NB4 (cell line): Measurements from ENCODE around the gene UNK.
"Not testable (repeated sequence)": the region's sequence is repeated elsewhere in the genome, so short reads cannot be mapped to it uniquely, and the experiment has no call there.

Experiments
- DNase-seq: peaks from one replicate; pipeline ENCODE4 v3.0.0; 2010; ENCODE audit warnings: low read depth
- H3K4me3 ChIP-seq: one replicate; pipeline ENCODE4 v1.5.1; 2011; ENCODE audit warnings: mild to moderate bottlenecking, low read depth, low read length, moderate library complexity
- MYC ChIP-seq: IDR thresholded peaks from 2 replicates; pipeline ENCODE4 v1.6.1; 2011; ENCODE audit warnings: low read depth, low read length
- POLR2A ChIP-seq: IDR thresholded peaks from 2 replicates; pipeline ENCODE4 v1.6.1; 2011; ENCODE audit warnings: mild to moderate bottlenecking; ENCODE audit not compliant: insufficient read length; ENCODE audit errors: extremely low read depth
- TF ChIP-seq, protein P1 (sequence below): IDR thresholded peaks from 2 replicates; pipeline ENCODE4 v1.6.1; 2011; ENCODE audit warnings: low read depth, low read length
- TF ChIP-seq, protein P2 (sequence below): IDR thresholded peaks from one replicate; pipeline ENCODE4 v1.5.1; 2012; ENCODE audit warnings: low read depth, low read length

Gene UNK

DNA sequence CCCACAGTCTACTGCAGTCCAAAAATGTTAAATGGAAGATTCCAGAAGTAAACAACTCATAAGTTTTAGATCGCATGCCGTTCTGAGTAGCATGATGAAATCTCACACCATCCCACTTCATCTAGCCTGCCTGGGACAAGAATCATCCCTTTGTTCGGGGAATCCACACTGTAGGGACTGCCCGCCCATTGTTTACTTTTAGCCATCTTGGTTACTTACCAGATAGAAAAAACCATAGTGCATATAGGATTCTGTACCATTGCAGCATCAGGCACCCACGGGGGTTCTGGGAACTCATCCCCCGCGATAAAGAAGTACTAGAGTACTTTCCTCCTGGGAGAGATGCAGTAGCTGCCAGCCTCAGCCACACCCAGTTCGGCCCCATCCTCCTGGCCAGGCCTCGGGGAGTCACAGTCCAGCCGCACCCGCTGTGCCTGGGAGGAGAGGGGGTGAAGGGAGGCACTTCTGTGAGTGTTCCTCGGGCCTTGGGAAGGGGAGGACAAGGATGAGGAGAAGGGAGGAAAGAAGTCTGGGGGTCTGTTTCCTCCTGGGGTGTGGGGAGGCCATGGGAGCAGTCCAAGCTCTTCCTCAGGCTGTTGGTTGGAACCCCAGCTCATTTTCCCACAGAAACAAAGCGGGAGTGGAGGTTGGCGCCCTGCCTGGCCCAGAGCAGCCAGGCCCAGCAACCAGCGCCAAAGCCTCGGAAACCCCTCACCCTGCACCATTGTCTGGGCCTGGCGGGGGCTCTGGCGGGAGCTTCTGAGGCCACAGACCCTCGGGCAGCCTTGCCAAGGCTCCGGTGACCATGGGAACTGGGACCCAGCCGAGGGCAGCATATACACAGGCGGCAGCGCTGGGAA lies 84.9 kb downstream of the UNK start:
- TF ChIP-seq, protein P1, sequence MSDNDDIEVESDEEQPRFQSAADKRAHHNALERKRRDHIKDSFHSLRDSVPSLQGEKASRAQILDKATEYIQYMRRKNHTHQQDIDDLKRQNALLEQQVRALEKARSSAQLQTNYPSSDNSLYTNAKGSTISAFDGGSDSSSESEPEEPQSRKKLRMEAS = no peak
- TF ChIP-seq, protein P2, sequence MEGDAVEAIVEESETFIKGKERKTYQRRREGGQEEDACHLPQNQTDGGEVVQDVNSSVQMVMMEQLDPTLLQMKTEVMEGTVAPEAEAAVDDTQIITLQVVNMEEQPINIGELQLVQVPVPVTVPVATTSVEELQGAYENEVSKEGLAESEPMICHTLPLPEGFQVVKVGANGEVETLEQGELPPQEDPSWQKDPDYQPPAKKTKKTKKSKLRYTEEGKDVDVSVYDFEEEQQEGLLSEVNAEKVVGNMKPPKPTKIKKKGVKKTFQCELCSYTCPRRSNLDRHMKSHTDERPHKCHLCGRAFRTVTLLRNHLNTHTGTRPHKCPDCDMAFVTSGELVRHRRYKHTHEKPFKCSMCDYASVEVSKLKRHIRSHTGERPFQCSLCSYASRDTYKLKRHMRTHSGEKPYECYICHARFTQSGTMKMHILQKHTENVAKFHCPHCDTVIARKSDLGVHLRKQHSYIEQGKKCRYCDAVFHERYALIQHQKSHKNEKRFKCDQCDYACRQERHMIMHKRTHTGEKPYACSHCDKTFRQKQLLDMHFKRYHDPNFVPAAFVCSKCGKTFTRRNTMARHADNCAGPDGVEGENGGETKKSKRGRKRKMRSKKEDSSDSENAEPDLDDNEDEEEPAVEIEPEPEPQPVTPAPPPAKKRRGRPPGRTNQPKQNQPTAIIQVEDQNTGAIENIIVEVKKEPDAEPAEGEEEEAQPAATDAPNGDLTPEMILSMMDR = no peak
- TF ChIP-seq MYC (no peak), POLR2A (no peak)
- DNase-seq = no peak
- H3K4me3 ChIP-seq = no peak overlapping the region

DNA sequence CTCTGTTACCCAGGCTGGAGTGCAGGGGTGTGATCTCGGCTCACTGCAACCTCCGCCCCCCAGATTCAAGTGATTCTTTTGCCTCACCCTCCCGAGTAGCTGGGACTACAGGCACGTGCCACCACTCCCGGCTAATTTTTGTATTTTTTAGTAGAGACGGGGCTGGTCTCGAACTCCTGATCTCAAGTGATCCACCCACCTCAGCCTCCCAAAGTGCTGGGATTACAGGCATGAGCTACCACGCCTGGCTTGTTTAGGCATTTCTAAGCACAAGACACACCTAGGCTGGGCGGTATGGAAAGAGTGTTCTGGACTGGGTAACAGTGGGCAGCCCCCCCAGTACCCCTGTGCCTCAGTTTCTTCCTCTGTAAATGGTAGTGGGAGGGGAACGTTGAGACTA lies 85.6 kb downstream of the UNK start:
- not testable (repeated sequence) for H3K4me3 ChIP-seq, DNase-seq

DNA sequence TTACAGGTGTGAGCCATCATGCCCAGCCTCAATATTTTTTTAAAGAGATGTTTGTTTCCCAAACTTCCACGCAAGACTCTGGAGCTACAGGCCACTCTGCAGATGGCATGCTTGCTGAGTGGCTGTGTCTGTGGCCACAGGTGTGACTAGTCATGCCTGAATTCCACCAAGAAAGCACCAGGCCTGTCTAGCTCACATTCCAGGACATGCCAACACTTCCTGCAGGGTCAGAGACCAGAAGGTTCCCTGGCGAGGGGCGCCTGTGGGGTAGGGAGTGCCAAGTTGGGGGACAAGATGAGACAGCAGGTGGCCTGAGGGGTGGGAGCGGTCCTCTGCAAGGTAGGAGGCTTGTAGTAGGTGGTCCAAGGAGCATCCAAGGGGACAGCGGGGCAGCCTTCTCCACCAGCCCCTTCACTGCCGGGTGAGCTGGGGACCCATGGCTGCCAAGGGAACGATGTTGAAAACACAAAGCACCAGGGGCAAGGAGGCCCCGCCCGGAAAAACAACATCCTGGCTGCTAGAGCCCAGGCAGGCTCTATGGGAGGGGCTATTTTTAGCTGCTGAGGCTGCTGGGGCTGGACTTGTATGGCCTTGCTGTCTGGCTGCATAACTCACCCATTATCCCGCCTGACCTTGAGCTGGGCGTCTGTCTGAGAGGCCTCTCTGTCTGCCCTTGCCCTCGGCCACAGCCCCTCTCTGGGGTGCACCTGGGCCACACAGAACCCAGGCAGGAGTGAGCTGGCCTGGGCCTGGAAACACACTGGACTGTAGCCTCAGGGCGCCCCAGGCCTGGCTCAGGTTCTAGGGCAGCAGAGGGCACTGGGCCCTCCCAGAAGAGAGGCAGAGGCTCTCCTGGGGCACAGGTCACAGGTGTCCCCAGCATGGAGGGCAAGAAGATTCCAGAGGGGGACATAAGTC lies 88.1 kb downstream of the UNK start:
- TF ChIP-seq, protein P2 = no peak
- TF ChIP-seq POLR2A (no peak), MYC (no peak)
- TF ChIP-seq, protein P1 = no peak
- DNase-seq = no peak
- no peak overlapping the region for H3K4me3 ChIP-seq

DNA sequence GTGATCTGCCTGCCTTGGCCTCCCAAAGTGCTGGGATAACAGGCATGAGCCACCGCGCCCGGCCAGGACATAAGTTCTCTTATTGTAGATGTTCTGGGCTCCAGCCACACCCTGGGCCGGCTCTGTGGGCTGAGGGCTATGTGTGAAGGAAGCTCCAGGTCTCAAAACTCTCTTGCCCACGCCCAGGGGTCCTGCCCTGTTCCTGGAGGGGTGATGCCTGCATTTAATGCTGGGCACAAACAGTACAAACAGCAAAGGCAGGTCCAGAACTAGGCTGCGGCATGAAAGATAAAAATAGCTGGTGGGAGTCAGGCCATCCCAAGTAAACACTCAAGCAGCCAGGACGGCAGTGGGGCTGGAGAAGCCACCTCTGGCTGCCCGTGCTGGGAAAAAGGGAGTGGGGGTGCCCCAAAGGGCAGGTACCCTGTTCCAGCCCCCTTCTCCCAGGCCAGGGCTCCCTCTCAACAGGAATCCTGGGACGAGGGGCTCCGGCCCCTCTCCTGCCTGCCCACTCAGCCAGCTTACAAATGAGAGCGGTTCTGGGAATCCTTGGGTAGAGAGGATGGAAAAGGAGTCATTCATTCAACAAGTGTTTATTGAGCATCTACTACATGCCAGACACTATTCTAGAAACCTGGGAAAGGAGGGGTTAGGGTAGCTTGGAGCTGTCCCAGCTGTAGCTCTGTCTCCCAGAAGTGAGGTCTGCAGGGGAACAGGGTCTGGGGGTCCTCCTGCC lies 89.1 kb downstream of the UNK start:
- no peak for DNase-seq
- no peak for TF ChIP-seq POLR2A
- TF ChIP-seq, protein P1 = no peak

DNA sequence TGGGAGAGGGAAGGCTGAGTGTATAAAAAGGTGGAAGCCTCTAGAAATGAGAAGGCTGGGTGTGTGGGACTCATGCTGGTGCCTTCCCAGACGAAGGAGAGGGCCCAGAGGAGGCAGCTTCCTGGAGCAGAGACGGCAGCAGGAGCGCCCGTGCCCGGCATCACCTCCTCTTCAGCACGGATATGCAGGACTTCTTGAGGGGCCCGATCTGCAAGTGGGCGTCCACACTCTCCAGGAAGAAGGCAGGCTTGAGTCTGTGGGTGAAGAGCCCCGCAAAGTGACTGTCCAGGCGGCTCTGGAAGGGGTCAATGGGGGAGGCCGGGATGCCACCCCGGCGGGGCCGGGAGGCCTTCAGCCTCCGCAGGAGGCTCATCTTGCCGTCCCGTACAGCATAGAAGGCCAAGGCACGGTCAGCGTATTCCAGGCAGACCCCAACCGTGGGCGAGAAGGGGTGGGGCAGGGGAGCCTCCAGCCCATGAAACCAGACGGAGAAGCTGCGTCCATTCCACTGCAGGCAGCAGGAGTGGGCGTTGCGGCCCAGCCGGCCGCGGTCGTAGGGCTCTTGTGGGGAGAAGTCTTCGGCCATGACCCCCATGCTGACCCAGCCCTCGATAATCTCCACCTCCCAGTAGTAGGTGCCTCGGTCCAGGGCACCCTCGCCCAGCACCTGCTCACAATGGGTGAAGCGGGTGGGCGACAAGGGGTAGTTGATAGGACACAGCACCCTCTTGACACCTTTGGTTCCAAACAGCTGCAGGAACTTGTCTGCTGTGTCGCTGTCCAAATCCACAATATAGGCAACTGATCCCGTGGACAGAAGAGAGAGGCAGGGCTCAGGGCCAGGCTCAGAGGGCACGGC lies 89.9 kb downstream of the UNK start:
- TF ChIP-seq, protein P1 = no peak
- TF ChIP-seq MYC (no peak), POLR2A (no peak)
- TF ChIP-seq, protein P2 = no peak
- H3K4me3 ChIP-seq = no peak overlapping the region
- no peak for DNase-seq

More for the DNA sequence above, 89.1 kb downstream of the UNK start:
- no peak overlapping the region for H3K4me3 ChIP-seq
